Nephron (organoid): Measurements from ENCODE around the gene POPDC3.

ENCODE experiments used
- H3K27ac Mint-ChIP-seq, 3 experiments: 2 replicates each; pipeline ENCODE4 v1.8.0; 2020; ENCODE audit warnings: mixed read lengths in 3 of 3, mild to moderate bottlenecking in 2 of 3, moderate library complexity in 1 of 3
- H3K27me3 Mint-ChIP-seq: 2 replicates; pipeline ENCODE4 v1.8.0; 2021; ENCODE audit warnings: low read depth, mild to moderate bottlenecking, moderate library complexity, mixed read lengths
- H3K36me3 Mint-ChIP-seq: 2 replicates; pipeline ENCODE4 v1.8.0; 2020; ENCODE audit warnings: low read depth, mixed read lengths
- H3K4me1 Mint-ChIP-seq: 2 replicates; pipeline ENCODE4 v1.8.0; 2020; ENCODE audit warnings: mixed read lengths
- H3K4me3 Mint-ChIP-seq, 3 experiments: 2 replicates each; pipeline ENCODE4 v1.8.0; 2020; ENCODE audit warnings: mild to moderate bottlenecking in 3 of 3, mixed read lengths in 3 of 3, moderate library complexity in 2 of 3
- H3K9me3 Mint-ChIP-seq: 2 replicates; pipeline ENCODE4 v1.8.0; 2020; ENCODE audit warnings: mixed read lengths
- CTCF ChIP-seq, 3 experiments: fragments of 200-600 bp; sonication (generic); IDR thresholded peaks; one replicate each; pipeline ENCODE4 v1.5.0; 2021; ENCODE audit warnings: antibody characterized with exemption in 3 of 3; ENCODE audit not compliant: unreplicated experiment in 3 of 3

The POPDC3 gene

GRCh38 chr6:105153676-105154075 lies 26.1 kb downstream of the POPDC3 start:
- H3K4me1 Mint-ChIP-seq = peaks cover 6% of the 10 kb centered on the region
- H3K9me3 Mint-ChIP-seq = peaks cover 3% of the 10 kb centered on the region
- H3K4me3 Mint-ChIP-seq = no peak overlapping the region
- no peaks in the 10 kb centered on the region for H3K36me3 Mint-ChIP-seq
- TF ChIP-seq CTCF (IDR thresholded peaks at IDR 0.05; ENCODE audit: unreplicated experiment in 3 of 3) = no peak
- H3K27me3 Mint-ChIP-seq = no peaks in the 10 kb centered on the region
- no peak overlapping the region for H3K27ac Mint-ChIP-seq

GRCh38 chr6:105152880-105153279 lies 26.9 kb downstream of the POPDC3 start:
- Mint-ChIP-seq H3K36me3 (no peaks in the 10 kb centered on the region), H3K4me3 (no peak overlapping the region), H3K9me3 (peaks cover 3% of the 10 kb centered on the region), H3K4me1 (no peaks in the 10 kb centered on the region), H3K27me3 (no peaks in the 10 kb centered on the region), H3K27ac (no peak overlapping the region)
- TF ChIP-seq CTCF (IDR thresholded peaks at IDR 0.05; ENCODE audit: unreplicated experiment in 3 of 3) = no peak

- Mint-ChIP-seq H3K9me3 (peaks cover 3% of the 10 kb centered on the region), H3K36me3 (no peaks in the 10 kb centered on the region), H3K27ac (no peak overlapping the region), H3K27me3 (no peaks in the 10 kb centered on the region), H3K4me1 (no peaks in the 10 kb centered on the region), H3K4me3 (no peak overlapping the region)
- no peak for TF ChIP-seq CTCF (IDR thresholded peaks at IDR 0.05; ENCODE audit: unreplicated experiment in 3 of 3)
Measured at GRCh38 chr6:105151644-105152043, 28.2 kb downstream of the POPDC3 start.

GRCh38 chr6:105138141-105138540 lies 41.7 kb downstream of the POPDC3 start:
- H3K9me3 Mint-ChIP-seq = no peaks in the 10 kb centered on the region
- no peak for TF ChIP-seq CTCF (IDR thresholded peaks at IDR 0.05; ENCODE audit: unreplicated experiment in 3 of 3)
- peak overlapping the region; percentile 71 to 93 (median 89) for H3K4me3 Mint-ChIP-seq

GRCh38 chr6:105137388-105137787 lies 42.4 kb downstream of the POPDC3 start:
- no peaks in the 10 kb centered on the region for H3K9me3 Mint-ChIP-seq
- H3K4me3 Mint-ChIP-seq = peak overlapping the region; percentile 87 to 93 (median 89)
- H3K4me1 Mint-ChIP-seq = peaks cover 12% of the 10 kb centered on the region
- TF ChIP-seq CTCF (IDR thresholded peaks at IDR 0.05; ENCODE audit: unreplicated experiment in 3 of 3) = no peak
- peaks cover 31% of the 10 kb centered on the region for H3K27me3 Mint-ChIP-seq
- no peaks in the 10 kb centered on the region for H3K36me3 Mint-ChIP-seq
- H3K27ac Mint-ChIP-seq = no peak overlapping the region

More at GRCh38 chr6:105138141-105138540, 41.7 kb downstream of the POPDC3 start:
- Mint-ChIP-seq H3K4me1 (peaks cover 12% of the 10 kb centered on the region), H3K27me3 (peaks cover 31% of the 10 kb centered on the region), H3K36me3 (no peaks in the 10 kb centered on the region), H3K27ac (no peak overlapping the region)
